Urothelium cell line (cell line): ENCODE measurements around the gene CHST10.
A peak's percentile ranks its signal among the peaks of the same experiment; 100 is the strongest.

Source experiments
- DNase-seq: peaks from one replicate; pipeline ENCODE4 v3.0.0; 2011; ENCODE audit warnings: low spot score, mixed read lengths
- FAIRE-seq: peaks from 2 replicates; lab custom pipeline; 2011; peaks lifted over from hg19 to GRCh38; lab: Jason Lieb, UNC

The CHST10 gene

DNA sequence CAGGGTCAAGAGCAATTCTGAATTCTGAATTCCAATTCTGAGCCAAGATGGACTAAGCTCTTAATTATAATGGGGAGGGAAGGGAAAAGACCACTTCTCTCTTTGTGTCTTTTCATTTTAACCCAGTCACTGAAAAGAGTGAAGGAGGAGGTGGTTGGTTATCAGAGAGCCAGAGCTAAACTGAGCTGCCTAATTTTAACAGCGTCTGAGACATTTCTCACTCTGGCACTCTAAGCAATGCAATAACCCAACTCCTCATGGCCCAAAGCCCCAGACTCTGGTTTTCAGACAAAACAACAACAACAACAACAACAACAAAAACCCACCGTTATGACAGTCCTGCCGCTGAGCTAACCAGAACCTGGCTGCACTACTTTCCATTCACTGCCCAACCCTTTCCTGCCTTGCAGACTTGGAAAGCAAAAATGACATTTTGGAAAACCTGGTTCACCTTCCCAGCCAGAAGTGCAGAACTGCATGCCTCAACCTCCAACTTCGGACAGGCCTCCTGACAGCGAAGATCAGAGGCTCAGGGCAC lies 1.0 kb downstream of the CHST10 start:
- DNase-seq = no peak
- FAIRE-seq = no peak

GRCh38 chr2:100413571-100413970 lies 3.9 kb downstream of the CHST10 start:
- DNase-seq (no peak), FAIRE-seq (no peak)

GRCh38 chr2:100412881-100413321 lies 4.6 kb downstream of the CHST10 start:
- no peak for FAIRE-seq
- no peak for DNase-seq

DNA sequence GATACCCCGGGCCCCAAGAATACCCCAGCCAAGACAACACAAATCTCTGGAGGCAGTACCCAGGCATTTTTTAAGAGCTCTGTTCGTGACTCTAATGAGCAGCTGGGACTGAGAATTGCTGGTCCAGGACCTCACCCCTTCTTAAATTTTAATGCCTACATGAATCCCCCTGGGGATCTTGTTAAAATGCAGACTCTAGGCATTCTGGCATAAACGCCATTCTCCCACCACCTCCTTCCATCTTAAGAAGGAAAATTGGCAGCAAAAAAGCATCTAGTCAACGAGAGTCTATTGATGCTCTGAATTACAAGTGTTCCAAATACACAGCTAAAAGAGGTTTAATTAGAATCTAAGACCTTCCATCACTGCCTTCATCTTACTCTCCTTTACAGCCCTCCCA lies 5.0 kb downstream of the CHST10 start:
- no peak for DNase-seq
- FAIRE-seq = no peak

DNA sequence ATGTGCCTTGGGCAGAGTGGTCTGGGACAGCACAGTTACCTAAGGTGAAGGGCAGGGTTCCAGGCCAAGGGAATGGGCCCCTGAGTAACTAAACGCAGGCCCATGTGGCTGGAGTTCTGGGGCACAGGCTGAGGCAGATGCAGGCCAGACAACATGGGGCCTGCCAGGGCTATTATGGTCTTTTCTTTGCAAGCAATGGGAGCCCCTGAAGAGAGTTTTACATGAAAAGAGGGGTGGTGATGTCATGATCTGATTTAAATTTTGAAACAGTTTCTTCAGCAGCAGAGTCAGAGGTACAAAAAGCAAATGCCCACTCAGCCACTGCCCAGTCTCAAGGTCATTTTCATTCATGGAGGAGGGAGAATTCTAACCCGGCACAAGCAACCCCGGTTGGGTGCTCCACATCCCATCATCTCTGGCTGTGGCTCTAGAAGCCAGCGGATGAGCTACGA lies 5.6 kb downstream of the CHST10 start:
- DNase-seq = no peak
- FAIRE-seq = no peak

DNA sequence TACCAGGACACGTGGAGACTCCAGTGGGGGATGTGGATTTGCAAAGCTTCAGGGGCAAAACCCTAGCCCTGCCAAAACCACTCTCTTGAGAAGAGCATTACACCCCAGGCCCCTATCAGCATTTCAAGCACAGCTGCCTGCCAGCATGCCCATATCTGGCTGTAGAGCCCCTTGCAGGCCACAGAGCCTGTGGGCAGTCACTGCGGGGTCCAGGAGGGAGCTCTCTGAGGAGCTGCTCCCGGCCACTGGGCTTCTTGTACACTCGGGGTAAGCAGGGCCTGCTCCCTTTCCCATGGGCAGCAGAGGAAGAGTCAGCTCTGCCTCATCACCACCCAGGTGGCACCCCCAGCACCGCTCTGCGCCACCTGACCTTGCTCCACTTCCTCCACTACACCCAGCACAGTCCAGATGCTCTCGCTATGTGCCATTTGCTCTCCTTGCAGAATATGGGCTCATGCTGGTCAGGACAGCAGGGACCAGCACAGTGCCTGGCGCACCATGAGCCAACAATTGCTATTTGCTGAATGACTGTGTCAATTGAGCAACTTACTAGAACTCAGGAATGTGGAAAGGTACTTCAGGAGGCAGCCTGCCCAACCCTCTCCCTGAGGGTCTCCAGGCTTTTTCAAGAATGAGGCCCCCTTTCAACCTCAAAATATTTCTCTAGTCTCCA lies 7.4 kb downstream of the CHST10 start:
- DNase-seq (no peak), FAIRE-seq (peak; percentile 70)

- DNase-seq (no peak), FAIRE-seq (no peak)
Measured at GRCh38 chr2:100409461-100409860, 8.0 kb downstream of the CHST10 start.

DNA sequence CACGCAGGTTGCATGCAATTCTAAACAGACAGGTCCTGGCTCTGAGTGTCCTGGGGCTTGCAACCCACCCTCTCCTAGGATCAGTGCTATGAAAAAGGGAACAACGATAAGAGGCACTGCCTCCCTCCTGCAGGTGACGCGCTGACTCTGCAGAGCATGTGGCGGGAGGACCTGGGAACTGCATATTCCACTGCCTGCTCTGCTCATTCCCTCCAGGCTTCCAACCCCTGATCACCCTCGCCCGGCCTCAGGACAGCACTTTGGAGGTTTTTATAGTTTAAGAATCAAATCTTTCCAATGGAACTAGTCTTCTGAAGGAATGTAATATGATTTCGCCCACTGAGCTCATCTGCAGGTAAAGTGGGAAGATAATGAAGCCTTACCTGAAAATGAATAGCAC lies 8.5 kb downstream of the CHST10 start:
- no peak for DNase-seq
- no peak for FAIRE-seq

DNA sequence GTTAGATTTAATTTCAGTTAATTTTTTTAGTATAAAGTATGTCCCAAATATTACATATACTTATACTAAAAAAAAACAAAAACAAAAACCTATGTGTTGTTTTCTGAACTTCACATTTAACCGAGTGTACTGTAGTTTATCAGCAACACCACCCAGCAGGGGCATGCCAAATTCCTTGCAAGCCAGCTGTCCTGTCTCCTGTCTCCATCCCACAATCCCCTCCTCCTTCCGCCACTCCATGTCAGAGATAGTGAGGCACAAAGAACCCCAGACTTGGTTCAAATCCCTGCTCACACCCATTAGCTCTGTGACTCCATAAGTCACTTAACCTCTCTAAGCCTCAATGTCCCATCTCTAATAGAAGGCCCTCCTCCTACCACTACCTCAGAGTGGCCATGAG lies 9.4 kb downstream of the CHST10 start:
- FAIRE-seq (no peak), DNase-seq (no peak)

DNA sequence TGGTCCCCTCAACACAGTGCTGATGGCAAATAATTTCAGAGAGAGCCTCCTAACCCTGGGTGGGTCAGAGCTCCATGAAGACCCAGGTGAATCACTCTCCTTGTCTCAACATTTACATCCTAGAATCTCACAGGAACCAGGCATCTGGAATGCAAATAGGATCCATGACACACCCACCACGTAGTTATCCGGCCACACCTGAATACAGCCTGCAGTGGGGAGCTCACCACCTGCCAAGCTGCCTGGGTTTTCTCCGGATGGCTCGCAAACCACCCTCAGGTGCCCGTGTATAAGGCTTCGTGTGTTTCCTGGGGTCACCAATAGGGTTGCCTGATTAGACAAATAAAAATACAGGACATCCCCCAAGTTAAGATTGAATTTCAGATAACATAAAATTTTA lies 9.9 kb downstream of the CHST10 start:
- FAIRE-seq = no peak
- no peak for DNase-seq

- no peak for FAIRE-seq
- DNase-seq = no peak
Measured at GRCh38 chr2:100407073-100407472, 10.4 kb downstream of the CHST10 start.

- no peak for DNase-seq
Measured at GRCh38 chr2:100406120-100406508, 11.4 kb downstream of the CHST10 start.

GRCh38 chr2:100405403-100406119 lies 11.9 kb downstream of the CHST10 start:
- DNase-seq (no peak), FAIRE-seq (peak; percentile 9)

More at GRCh38 chr2:100406120-100406508, 11.4 kb downstream of the CHST10 start:
- FAIRE-seq = no peak

GRCh38 chr2:100404411-100404810 lies 13.1 kb downstream of the CHST10 start:
- DNase-seq = no peak
- FAIRE-seq = no peak

DNA sequence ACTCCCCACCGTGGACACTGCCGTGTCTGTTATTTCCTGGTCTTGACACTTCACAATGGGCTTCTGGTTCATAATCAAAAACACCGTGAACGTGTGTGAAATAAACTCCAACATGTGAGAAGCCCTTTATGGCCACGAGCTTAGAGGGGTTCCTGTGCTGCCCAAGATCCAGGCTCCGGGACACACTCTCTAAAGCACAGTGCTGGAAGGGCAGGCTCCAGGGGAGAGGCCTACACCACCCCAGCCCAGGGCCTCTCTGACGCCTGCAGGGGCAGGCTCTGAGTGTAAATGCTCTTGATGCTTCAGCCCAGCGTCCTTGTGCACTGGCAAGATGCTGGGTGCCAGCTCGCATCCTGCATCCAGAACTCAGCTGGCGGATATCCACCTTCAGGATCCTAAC lies 13.7 kb downstream of the CHST10 start:
- DNase-seq = no peak
- FAIRE-seq = no peak

GRCh38 chr2:100401268-100401667 lies 16.2 kb downstream of the CHST10 start:
- no peak for FAIRE-seq
- no peak for DNase-seq

- FAIRE-seq = no peak
- DNase-seq = no peak
Measured at GRCh38 chr2:100399714-100400113, 17.8 kb downstream of the CHST10 start.

DNA sequence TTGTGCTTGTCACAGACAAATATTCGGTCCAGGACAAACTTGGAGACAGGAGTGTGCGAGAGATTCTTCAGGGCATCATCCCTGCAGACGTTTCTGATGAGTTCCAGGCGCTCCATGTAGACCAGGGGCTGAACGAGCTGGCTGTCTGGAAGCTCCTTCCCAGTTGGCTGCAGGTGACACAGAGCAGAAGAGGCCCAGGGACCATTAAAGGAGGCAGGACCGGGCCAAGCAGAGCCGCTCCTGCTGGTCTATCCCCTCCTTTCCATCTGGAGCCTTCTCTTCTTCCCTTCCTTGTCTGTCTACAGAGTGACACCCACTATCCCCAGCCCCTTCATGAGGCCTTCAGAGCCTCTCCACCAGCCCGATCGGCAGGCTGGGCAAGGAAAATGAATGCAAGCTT lies 19.5 kb downstream of the CHST10 start:
- FAIRE-seq (no peak), DNase-seq (no peak)

DNA sequence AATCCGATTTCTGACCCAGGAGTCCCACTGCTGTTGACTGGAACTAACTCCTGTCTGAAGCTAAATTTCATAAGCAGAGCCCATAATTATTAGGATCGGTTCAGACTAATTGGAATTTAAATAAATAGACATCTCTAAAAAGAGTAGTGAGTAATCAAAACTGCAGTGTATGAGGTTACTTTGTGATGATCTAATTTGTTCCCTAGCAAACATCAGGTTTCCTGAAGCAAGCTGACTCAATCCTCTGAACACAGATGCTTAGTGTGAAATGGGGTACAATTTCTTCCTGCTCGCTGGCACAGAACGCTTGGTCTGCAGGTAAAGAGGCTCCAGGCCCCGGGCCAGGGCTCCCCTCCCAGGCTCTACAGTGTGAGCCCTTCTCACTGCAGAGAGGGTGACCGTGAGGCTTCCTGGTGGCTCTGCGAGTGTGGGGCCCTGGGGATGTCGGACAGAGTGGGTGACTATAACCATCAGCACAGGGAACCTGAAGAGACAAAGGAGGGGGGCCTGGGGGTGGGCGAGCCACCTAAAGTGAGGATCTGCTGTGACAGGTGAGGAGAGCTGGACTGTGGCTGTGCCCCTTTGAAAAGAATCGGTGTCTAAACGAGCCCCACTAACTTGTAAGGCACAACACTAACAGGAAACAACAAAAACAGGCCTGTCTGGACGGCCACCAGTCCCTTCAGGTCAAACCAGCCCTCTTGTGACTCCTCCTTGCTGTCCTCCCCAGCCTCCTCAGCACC lies 20.2 kb downstream of the CHST10 start:
- FAIRE-seq (no peak), DNase-seq (no peak)

GRCh38 chr2:100396483-100396882 lies 21.0 kb downstream of the CHST10 start:
- FAIRE-seq (no peak), DNase-seq (no peak)

DNA sequence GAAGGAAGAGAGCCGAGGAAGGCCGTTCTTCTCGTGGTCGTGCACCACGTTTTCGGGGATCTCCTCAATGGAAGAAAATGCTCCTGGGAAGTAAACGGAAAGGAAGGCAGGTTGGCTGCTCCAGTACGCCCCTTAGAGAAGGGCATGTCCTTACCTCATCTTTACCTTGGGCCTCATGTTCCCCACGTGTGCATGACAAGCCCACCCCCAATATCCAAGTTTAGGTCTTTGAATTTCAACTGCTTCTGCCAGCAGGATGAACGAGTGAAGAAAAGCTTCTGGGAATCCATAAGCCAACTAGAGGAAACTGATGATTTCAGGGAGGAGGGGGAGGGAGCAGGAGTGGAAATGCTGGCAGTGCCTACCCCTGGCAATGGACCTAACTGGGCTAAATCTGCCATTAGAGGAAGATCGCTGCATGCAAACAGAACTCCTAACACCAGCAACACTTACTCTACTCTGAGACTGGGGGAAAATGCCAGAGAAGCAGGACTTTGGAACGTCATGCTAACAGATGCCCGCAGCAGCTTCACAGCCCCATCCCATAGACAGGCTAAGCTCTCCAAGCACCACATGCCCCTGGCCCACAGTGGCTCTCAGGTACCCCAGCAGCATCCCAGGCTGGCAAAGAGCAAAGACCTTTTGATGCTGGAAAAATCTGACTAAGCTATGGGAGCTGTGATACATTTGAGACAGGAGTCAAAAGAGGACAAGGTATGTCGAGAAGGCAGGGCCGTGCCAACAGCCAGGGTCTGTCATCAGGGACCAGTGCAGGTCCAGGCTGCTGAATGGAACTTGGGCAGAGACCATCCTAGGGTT lies 21.7 kb downstream of the CHST10 start:
- DNase-seq = no peak
- no peak for FAIRE-seq
